HG03135 (cell line): ENCODE results near the gene DIAPH3.

Experiments
- ATAC-seq: cut with Tn5 transposase; IDR thresholded peaks from one replicate; pipeline ENCODE4 v1.9.1; 2021; ENCODE audit warnings: mild to moderate bottlenecking, moderate library complexity; ENCODE audit not compliant: unreplicated experiment

Gene DIAPH3

GRCh38 chr13:59885076-59885475 lies 278.7 kb downstream of the DIAPH3 start:
- no peak for ATAC-seq

- no peak for ATAC-seq
Observed at GRCh38 chr13:59883885-59884284, 279.8 kb downstream of the DIAPH3 start.

- no peak for ATAC-seq
Observed at GRCh38 chr13:59880468-59880867, 283.3 kb downstream of the DIAPH3 start.

DNA sequence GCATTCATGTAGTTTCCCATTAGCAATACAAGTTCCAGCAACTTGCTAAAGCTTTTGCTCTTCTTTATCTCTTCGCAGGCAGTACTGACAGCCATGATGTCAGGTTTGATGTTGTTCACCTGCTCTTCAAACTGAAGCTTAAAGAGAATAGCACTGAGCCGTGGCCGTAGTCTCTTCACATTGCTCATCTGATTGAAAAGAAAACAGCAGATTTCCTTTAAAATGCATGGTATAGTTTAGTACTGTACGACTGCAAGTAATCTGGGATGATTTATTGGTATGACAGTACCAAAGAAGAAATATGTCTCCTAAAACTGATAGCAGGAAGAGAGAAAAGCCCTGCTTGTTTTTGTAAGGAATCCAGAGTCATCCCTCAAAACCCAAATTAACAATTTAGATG lies 284.4 kb downstream of the DIAPH3 start:
- ATAC-seq = no peak

DNA sequence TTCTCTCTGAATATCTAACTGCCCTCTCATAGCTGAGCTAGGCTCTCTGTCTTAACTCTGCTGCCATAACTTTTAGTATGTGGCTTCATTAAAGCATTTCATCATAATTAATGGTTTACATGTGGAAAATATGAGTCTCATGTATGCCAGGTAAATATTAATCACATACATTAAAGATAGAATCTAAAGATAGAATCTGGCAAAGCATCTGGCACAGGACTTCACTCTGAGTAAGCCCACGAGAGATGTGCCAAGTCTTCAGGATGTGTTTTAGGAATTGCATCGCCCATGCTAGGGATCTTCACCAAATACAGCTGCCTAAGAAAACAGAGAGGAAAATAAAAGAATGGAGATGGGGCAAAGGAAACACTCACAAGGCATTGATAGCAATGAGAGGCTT lies 285.8 kb downstream of the DIAPH3 start:
- no peak for ATAC-seq

DNA sequence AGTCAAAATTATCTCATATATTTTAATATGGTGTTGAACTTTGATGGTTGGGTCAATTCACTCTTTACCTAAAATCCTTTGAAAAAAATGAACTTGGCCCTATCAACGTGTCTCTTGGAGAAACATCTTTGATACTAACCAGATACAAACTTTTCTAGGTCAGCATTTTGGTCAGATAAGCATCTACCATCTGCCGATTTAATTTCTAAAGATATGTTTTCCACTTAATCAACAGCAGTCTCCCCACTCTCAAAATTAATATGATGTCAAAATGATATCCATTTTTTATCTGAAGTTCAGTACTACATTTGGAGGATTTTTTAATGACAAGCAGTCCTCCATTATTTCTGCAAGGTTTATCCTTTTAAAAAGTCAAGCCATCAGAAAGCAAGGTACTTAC lies 288.8 kb downstream of the DIAPH3 start:
- ATAC-seq = no peak

DNA sequence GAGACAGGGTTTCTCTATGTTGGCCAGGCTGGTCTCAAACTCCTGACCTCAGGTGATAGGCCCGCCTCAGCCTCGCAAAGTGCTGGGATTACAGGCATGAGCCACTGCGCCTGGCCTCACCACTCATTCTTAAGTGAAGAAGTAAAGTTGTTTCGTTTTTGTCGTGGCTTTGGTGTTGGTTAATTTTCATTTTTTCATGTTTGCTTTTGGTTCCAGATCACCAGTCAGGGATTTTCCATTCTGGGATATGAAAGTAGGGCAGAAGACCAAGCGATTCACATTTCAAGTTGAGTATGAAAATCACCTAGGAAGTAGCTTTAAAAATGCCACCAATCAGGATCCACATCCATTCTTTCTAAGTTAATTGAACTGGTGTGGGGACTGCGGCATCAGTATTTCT lies 289.9 kb downstream of the DIAPH3 start:
- ATAC-seq = no peak

DNA sequence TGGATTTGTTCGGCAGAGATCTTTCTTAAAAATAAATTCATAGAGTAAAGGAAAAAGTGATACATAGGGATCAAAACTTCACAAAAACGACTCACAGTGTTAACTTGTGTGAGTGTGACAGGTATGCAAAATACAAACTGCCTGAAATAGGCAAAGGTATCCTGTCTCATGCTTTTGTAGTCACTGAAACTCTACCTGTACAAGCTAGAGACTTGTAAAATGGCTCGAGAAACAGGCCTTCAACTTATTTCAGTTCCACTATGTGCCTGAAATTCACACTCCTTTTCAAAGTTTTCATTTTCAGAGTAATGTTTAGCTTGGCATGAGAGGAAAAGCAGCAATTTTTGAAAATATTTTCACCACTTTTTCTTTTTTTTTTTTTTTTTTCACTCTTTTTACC lies 290.4 kb downstream of the DIAPH3 start:
- ATAC-seq = no peak

DNA sequence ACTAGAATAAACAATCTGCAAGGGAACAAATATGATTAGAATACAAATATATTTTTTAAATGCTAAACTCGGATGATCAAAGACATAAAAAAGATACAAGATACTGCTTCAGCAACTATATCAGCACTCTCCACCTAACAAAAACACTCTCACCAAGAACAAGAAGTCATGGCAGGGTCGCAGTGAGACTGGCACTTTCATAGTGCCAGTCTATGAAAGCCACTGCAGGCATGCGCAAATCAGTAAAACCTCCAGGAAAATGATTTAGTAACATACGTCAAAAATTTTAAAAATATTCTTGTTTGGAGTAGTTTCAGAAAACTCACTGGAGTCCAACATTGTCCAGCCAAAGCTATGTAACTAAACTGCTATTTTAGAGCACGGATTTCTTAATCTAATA lies 295.9 kb downstream of the DIAPH3 start:
- no peak for ATAC-seq

DNA sequence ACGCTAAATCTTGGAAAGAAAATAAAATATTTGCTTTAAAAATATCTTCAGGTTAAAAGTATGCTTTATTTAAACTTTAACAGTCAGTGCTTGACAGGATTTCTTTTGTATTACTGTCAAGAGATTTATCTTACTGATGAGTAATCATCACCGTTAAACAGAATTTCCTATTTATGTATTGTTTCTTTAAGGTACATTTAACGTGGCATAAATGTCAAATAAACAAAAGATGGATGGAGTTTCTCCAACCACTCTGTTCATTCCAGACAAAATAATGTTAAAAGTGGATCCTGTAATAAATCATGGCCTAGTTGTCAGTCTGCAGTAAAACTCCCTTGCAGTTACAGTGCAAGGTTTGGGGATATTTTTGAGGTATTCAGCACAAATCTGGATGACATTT lies 298.3 kb downstream of the DIAPH3 start:
- ATAC-seq = no peak

DNA sequence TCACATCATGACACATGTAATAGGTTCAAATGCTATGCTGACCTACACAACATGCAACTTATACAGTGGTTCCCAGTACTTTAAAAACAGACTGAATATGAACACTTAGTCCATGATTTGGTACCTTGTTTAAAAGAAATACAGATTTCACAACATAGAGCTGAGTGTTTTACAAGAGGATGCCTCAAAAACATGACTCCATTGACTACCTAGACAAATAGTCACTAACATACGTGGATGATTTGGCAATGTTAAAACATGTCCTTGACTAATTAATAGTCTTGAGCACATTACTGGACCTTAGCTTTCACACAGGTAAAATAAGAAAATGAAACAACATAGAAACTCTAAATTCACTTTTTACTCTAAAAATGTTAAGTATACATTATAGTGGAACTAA lies 300.1 kb downstream of the DIAPH3 start:
- no peak for ATAC-seq

GRCh38 chr13:59861676-59862075 lies 302.1 kb downstream of the DIAPH3 start:
- no peak for ATAC-seq

DNA sequence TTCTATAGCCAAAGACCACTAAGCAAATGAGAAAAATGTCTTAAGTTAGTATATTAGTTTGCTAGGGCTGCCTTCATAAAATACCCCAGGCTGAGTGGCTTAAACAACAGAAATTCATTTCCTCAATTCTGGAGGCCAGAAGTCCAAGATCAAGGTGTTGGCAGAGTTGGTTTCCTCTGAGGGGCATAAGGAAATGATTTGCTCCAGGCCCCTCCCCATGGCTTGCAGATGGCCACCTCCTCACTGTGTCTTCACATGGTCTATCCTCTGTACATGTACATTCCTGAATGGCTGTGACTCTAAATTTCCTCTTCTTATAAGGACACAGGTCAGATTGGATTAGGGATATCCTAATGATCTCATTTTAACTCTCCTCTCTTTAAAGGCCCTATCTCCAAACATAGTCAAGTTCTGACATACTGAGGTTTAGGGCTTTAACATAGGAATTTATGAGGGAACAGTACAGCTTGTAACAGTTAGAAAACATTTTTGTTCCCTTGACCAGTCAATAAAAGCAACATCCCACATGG lies 307.4 kb downstream of the DIAPH3 start:
- ATAC-seq = no peak

DNA sequence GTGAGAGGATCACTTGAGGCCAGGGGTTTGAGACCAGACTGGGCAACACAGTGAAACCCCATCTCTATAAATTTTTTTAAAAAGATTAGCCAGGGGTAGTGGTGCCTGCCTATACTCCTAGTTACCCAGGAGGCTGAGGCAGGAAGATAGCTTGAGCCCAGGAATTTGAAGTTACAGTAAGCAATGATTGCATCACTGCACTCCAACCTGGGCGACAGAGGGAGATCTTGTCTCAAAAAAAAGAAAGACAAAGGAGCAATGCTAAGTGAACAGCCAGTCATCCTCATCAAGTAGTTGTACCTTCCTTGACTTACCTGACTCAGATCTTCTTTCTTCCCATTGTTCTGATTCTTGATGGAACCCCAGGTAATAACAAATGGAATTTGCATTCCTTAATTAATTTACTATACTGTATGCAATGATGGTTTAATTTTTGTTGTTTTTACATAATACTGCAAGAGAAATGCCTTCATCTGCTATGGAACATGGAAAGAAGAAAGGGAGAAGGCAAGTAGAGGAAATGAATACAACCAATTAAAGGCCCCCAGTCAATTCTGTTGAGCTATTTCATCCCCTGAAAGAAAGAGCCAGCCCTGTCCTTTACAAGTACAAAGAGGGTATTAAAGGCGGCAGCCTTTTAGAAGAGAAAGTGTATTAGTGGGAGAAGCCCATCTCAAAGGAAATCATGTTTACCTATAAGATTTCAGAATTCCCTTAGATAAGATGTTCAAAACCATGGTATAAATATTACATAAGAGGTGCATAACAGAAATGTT lies 316.7 kb downstream of the DIAPH3 start:
- no peak for ATAC-seq

- ATAC-seq = no peak
Observed at GRCh38 chr13:59843040-59843439, 320.7 kb downstream of the DIAPH3 start.

DNA sequence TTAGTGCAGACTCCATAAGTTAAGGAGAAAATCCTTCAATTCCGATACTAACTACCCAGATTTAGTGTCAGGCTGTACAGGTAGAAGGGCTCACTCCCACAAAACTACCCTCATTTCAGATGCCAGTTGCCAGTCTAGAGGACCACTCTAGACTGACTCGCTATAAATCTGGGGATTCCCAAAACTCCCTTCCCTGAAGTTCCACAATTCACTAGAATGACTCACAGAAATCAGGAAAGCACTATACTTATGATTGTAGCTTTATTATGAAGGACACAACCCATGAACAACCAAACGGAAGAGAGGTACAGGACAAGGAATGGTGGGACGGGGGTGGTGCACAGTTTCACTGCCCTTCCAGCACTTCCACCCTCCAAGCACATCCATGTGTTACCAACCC lies 321.2 kb downstream of the DIAPH3 start:
- no peak for ATAC-seq

- ATAC-seq = no peak
Observed at GRCh38 chr13:59839186-59839585, 324.5 kb downstream of the DIAPH3 start.

DNA sequence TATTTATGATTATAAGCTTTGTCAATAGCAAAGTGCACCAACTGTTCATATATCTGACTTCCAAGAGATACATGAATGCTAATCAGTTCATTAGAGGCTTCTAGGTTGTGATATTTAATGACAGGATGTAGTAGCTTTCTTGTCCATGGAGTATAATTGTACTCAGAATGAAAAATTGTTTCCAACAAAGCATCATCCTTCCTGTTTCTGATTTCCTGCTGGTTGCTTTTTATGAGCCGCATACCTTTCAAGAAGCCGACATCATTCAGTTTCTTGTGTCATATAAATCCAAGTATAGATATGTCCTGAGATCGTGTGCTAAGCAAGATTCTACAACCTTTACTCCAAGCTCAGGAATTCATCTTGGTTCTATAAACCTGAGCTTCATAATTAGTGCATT lies 326.6 kb downstream of the DIAPH3 start:
- no peak for ATAC-seq

- ATAC-seq = no peak
Observed at GRCh38 chr13:59835569-59835968, 328.2 kb downstream of the DIAPH3 start.

GRCh38 chr13:59834801-59835200 lies 328.9 kb downstream of the DIAPH3 start:
- no peak for ATAC-seq

DNA sequence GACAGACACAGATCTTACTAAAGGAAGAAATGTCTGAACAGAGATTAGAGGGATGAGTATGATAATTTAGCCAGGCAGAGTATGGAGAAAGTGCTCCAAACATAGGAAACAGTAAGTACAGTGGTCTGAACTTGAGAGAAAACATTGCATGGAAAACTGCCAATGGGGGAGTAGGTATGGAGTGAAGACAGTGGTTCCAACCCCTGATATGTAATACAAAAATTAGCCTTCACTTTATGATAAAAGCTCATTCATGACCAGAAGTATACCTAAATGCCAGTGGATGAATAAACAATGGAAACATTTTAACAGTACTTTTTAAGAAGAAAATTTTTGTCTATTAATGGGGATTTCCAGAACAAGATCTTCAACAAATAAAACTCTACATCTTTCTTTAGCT lies 334.0 kb downstream of the DIAPH3 start:
- ATAC-seq = no peak

GRCh38 chr13:59823486-59823885 lies 340.2 kb downstream of the DIAPH3 start:
- no peak for ATAC-seq

- no peak for ATAC-seq
Observed at GRCh38 chr13:59809564-59809963, 354.2 kb downstream of the DIAPH3 start.
